GM12878 (cell line): ENCODE data around the gene KCNJ10. TPM values are rescaled to one million over a fixed set of nuclear protein-coding genes. Genes with fewer than 3 reads are reported as not detected.

Source experiments
- ATAC-seq: fragments of 200-7000 bp; cut with Tn5 transposase; 3 replicates; pipeline ENCODE4 v1.9.1; 2020; ENCODE audit warnings: mild to moderate bottlenecking, moderate library complexity
- BruUV-seq: library from RNA; stranded (reverse); fragments of 400-500 nt; replicated peaks from 2 replicates; lab custom pipeline; 2021; lab: Mats Ljungman, UMichigan
- CTCF ChIA-PET: fragments of 300-600 bp; sonication (Branson Sonifier 250); formaldehyde crosslinking; extraction: SDS; loops from one replicate; lab custom pipeline; 2021; ENCODE audit warnings: inconsistent platforms; lab: Yijun Ruan, JAX
- POLR2A ChIA-PET: fragments of 350-600 bp; formaldehyde crosslinking; extraction: SDS; loops from one replicate; lab custom pipeline; 2021; ENCODE audit warnings: inconsistent platforms; lab: Charles Lee
- RAD21 ChIA-PET: fragments of 300-600 bp; sonication (Branson Sonifier 250); formaldehyde crosslinking; loops from one replicate; lab custom pipeline; 2023; ENCODE audit warnings: antibody characterized with exemption; ENCODE audit not compliant: unreplicated experiment; lab: Charles Lee
- SMC1A ChIA-PET: fragments of 300-600 bp; sonication (Branson Sonifier 250); formaldehyde crosslinking; loops from one replicate; lab custom pipeline; 2023; ENCODE audit not compliant: unreplicated experiment, uncharacterized antibody; lab: Charles Lee
- DNase-seq: peaks from one replicate; pipeline ENCODE4 v3.0.0-alpha.2; 2011; ENCODE audit warnings: low read depth, low spot score
- FAIRE-seq: peaks from 3 replicates; lab custom pipeline; 2011; peaks lifted over from hg19 to GRCh38; lab: Jason Lieb, UNC
- H2AFZ ChIP-seq: 2 replicates; pipeline ENCODE4 v1.6.0; 2011; ENCODE audit warnings: low read depth, low read length, control low read depth; ENCODE audit not compliant: control insufficient read depth
- H3K27ac ChIP-seq: 2 replicates; pipeline ENCODE4 v1.5.1; 2011; ENCODE audit warnings: control low read depth; ENCODE audit not compliant: control insufficient read depth, insufficient read depth
- H3K27me3 ChIP-seq, 2 experiments: replicated peaks in 1 of 2; 2 replicates each; pipeline versions ENCODE4 v1.6.0 to v1.6.1; 2011; ENCODE audit warnings: low read length in 1 of 2; ENCODE audit not compliant: control insufficient read depth in 2 of 2, insufficient read depth in 2 of 2
- H3K36me3 ChIP-seq, 2 experiments: 2 replicates each; pipeline ENCODE4 v1.5.1; 2011; ENCODE audit warnings: low read length in 1 of 2; ENCODE audit not compliant: control insufficient read depth in 2 of 2, insufficient read depth in 2 of 2
- H3K4me1 ChIP-seq: 2 replicates; pipeline ENCODE4 v1.6.1; 2011; ENCODE audit warnings: mild to moderate bottlenecking, low read length, moderate library complexity, mixed read lengths; ENCODE audit not compliant: control insufficient read depth, insufficient read depth
- H3K4me2 ChIP-seq: 2 replicates; pipeline ENCODE4 v1.6.0; 2011; ENCODE audit warnings: control low read depth; ENCODE audit not compliant: control insufficient read depth, insufficient read depth
- H3K4me3 ChIP-seq: fragments of 200-600 bp; sonication (generic); 2 replicates; pipeline ENCODE4 v1.5.1; 2016
- H3K79me2 ChIP-seq: 2 replicates; pipeline ENCODE4 v1.6.0; 2011; ENCODE audit warnings: low read length; ENCODE audit not compliant: control insufficient read depth, insufficient read depth
- H3K9ac ChIP-seq: 2 replicates; pipeline ENCODE4 v1.8.0; 2011; ENCODE audit warnings: low read length, control low read depth, mixed read lengths; ENCODE audit not compliant: control insufficient read depth, insufficient read depth
- H3K9me3 ChIP-seq: replicated peaks from 3 replicates; pipeline ENCODE4 v1.5.1; 2011; ENCODE audit warnings: mild to moderate bottlenecking, low read length; ENCODE audit not compliant: control insufficient read depth, insufficient read depth
- H4K20me1 ChIP-seq: 2 replicates; pipeline ENCODE4 v1.6.0; 2011; ENCODE audit not compliant: control insufficient read depth, insufficient read depth
- ASH2L ChIP-seq: fragments of 300-600, 200-600 bp; sonication (generic); IDR thresholded peaks from 2 replicates; pipeline ENCODE4 v1.6.1; 2017; ENCODE audit warnings: low read depth, mild to moderate bottlenecking, borderline replicate concordance
- ATF7 ChIP-seq: fragments of 450-650 bp; IDR thresholded peaks from 2 replicates; pipeline ENCODE4 v1.6.1; 2016; ENCODE audit warnings: low read depth, mild to moderate bottlenecking
- BACH1 ChIP-seq: fragments of 450-650 bp; IDR thresholded peaks from 2 replicates; pipeline ENCODE4 v1.6.1; 2017; ENCODE audit warnings: mild to moderate bottlenecking, borderline replicate concordance
- BCL11A ChIP-seq: IDR thresholded peaks from 2 replicates; pipeline ENCODE4 v1.6.1; 2011; ENCODE audit warnings: low read depth, low read length
- CHD4 ChIP-seq: fragments of 200-600 bp; sonication (generic); IDR thresholded peaks from 2 replicates; pipeline ENCODE4 v1.6.1; 2016; ENCODE audit warnings: mild to moderate bottlenecking
- DPF2 ChIP-seq: fragments of 450-650 bp; IDR thresholded peaks from 2 replicates; pipeline ENCODE4 v1.6.1; 2017; ENCODE audit warnings: mild to moderate bottlenecking
- KLF5 ChIP-seq: fragments of 450-650 bp; IDR thresholded peaks from 2 replicates; pipeline ENCODE4 v1.6.1; 2014; ENCODE audit warnings: mild to moderate bottlenecking; ENCODE audit not compliant: partially characterized antibody
- MTA3 ChIP-seq: IDR thresholded peaks from 2 replicates; pipeline ENCODE4 v1.6.1; 2012; ENCODE audit warnings: low read length, inconsistent platforms, borderline replicate concordance
- NFYA ChIP-seq: IDR thresholded peaks from 2 replicates; pipeline ENCODE4 v1.6.1; 2011; ENCODE audit warnings: low read depth, mild to moderate bottlenecking, low read length, improper control_type of control experiment, borderline replicate concordance
- NFYB ChIP-seq: IDR thresholded peaks from 2 replicates; pipeline ENCODE4 v1.6.1; 2011; ENCODE audit warnings: low read depth, mild to moderate bottlenecking, low read length, improper control_type of control experiment, moderate library complexity; ENCODE audit not compliant: insufficient read depth
- PAX8 ChIP-seq: fragments of 450-650 bp; IDR thresholded peaks from 2 replicates; pipeline ENCODE4 v1.6.1; 2017; ENCODE audit warnings: mild to moderate bottlenecking, moderate library complexity
- PBX3 ChIP-seq: IDR thresholded peaks from 2 replicates; pipeline ENCODE4 v1.6.1; 2011; ENCODE audit warnings: mild to moderate bottlenecking, low read depth, low read length, moderate library complexity; ENCODE audit not compliant: insufficient replicate concordance
- RAD51 ChIP-seq: fragments of 450-650 bp; IDR thresholded peaks from 2 replicates; pipeline ENCODE4 v1.6.1; 2016; ENCODE audit warnings: moderate library complexity, mild to moderate bottlenecking, inconsistent platforms
- RB1 ChIP-seq: fragments of 450-650 bp; formaldehyde crosslinking; IDR thresholded peaks from 2 replicates; pipeline ENCODE4 v1.6.1; 2017; ENCODE audit warnings: mild to moderate bottlenecking, borderline replicate concordance
- RBBP5 ChIP-seq: fragments of 200-600 bp; sonication (generic); conservative IDR thresholded peaks from 2 replicates; pipeline ENCODE4 v1.6.1; 2016
- SPI1 ChIP-seq: IDR thresholded peaks from 2 replicates; pipeline ENCODE4 v1.6.1; 2011; ENCODE audit warnings: low read depth, mild to moderate bottlenecking, low read length, moderate library complexity, borderline replicate concordance; ENCODE audit not compliant: insufficient read depth
- ZNF274 ChIP-seq: IDR thresholded peaks from one replicate; pipeline ENCODE4 v1.8.0; 2011; ENCODE audit not compliant: insufficient read length, insufficient read depth
- ZNF384 ChIP-seq: IDR thresholded peaks from 2 replicates; pipeline ENCODE4 v1.6.1; 2012; ENCODE audit warnings: low read depth, mild to moderate bottlenecking, low read length, improper control_type of control experiment, borderline replicate concordance
- WGBS: methylation state at CpG from one replicate; pipeline ENCODE4 v1.1.6; 2016; ENCODE audit warnings: low lambda C conversion rate; ENCODE audit not compliant: insufficient replicate concordance, insufficient coverage; ENCODE audit errors: missing lambda C conversion rate; 5-methylcytosine and 5-hydroxymethylcytosine counted together
- in situ Hi-C: fragments of 300-500 bp; cut with MboI; formaldehyde crosslinking; loops from 9 replicates; pipeline ENCODE4 v1.14.3; 2018; ENCODE audit warnings: mixed read lengths
- intact Hi-C: fragments of 100-400 bp; cut with micrococcal nuclease; formaldehyde crosslinking; loops from one replicate; pipeline ENCODE4 v1.14.2; 2022; ENCODE audit not compliant: unreplicated experiment
- polyA plus RNA-seq, 11 experiments: library from polyadenylated mRNA; depleted of rRNA in 4 of 11; unstranded in 6 of 11; stranded (reverse) in 5 of 11; fragments of >200 nt; fragmentation: Nextera tagmentation in 4 of 11; fragmentation: Illumina TruSeq in 1 of 11; extraction: Ambion mirVana in 4 of 11; extraction: Trizol in 1 of 11; gene quantifications; 1 replicate in 1 of 11; 2 replicates in 10 of 11; pipeline versions ENCODE4 v1.2.1 to v1.2.3, GENCODE V29; 2011 to 2016; ENCODE audit warnings: inconsistent platforms in 2 of 11, missing spikeins in 2 of 11, low read depth in 1 of 11
- total RNA-seq, 4 experiments: library from RNA; depleted of rRNA in 3 of 4; stranded (reverse); fragments of >200 nt in 3 of 4; fragmentation: Illumina TruSeq in 1 of 4; extraction: Trizol in 1 of 4; gene quantifications; 2 replicates each; pipeline versions ENCODE4 v1.2.1 to v1.2.3, GENCODE V29; 2013 to 2021
- TF ChIP-seq, protein P1 (sequence below): IDR thresholded peaks from 2 replicates; pipeline ENCODE4 v1.6.1; 2011; ENCODE audit warnings: borderline replicate concordance, low read depth, mild to moderate bottlenecking, moderate library complexity, mixed read lengths, low read length; ENCODE audit not compliant: insufficient read depth; ENCODE audit errors: extremely low read length
- TF ChIP-seq, protein P2 (sequence below): fragments of 450-650 bp; formaldehyde crosslinking; IDR thresholded peaks from 2 replicates; pipeline ENCODE4 v1.4.0; 2020; ENCODE audit warnings: mild to moderate bottlenecking, moderate library complexity

The KCNJ10 gene
- total and polyA plus RNA-seq, 10 of the 15 experiments (the other 5 are each of a cell fraction or from before 2014, with no cell fraction given): 0.01 to 0.29 (median 0.09) TPM; not detected in 2

GRCh38 chr1:160004425-160004824, 65.5 kb downstream of the KCNJ10 start:
- Histone ChIP-seq H4K20me1 (no peaks in the 10 kb centered on the region), H3K79me2 (no peaks in the 10 kb centered on the region), H3K27ac (no peak overlapping the region), H3K4me1 (no peaks in the 10 kb centered on the region), H3K9ac (no peak overlapping the region), H3K4me2 (no peak overlapping the region), H3K36me3 (no peaks in the 10 kb centered on the region), H3K27me3 (no peaks in the 10 kb centered on the region; a peak in 1 of 4 replicates), H3K9me3 (no peaks in the 10 kb centered on the region), H3K4me3 (no peak overlapping the region), H2AFZ (no peak overlapping the region)
- ChIA-PET POLR2A (interaction anchor here (0.7 kb wide), 1 partner anchor 11 kb away, joined by 3 read pairs; no protein-coding TSS in a partner anchor), SMC1A (interaction anchor here (1.1 to 8.4 kb wide), 3 partner anchors 69 to 206 kb away, joined by 3 to 122 read pairs (median 4); no protein-coding TSS in a partner anchor), RAD21 (interaction anchor here (0.6 to 1.2 kb wide), 5 partner anchors 66 to 1490 kb away, joined by 3 to 5 read pairs (median 4); no protein-coding TSS in a partner anchor), CTCF (interaction anchor here (1.1 to 12.5 kb wide), 7 partner anchors 12 to 205 kb away, joined by 3 to 422 read pairs (median 52); partner anchors contain the start of genes FCRL6, KCNJ9 and TAGLN2)
- in situ Hi-C loops: no loop called here
- no peak for TF ChIP-seq CHD4
- TF ChIP-seq, protein P1, sequence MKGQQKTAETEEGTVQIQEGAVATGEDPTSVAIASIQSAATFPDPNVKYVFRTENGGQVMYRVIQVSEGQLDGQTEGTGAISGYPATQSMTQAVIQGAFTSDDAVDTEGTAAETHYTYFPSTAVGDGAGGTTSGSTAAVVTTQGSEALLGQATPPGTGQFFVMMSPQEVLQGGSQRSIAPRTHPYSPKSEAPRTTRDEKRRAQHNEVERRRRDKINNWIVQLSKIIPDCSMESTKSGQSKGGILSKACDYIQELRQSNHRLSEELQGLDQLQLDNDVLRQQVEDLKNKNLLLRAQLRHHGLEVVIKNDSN: no peak
- TF ChIP-seq MTA3: no peak
- TF ChIP-seq ZNF274: no peak
- TF ChIP-seq RAD51: no peak
- no peak for TF ChIP-seq NFYB
- TF ChIP-seq BACH1: no peak
- TF ChIP-seq BCL11A: no peak
- TF ChIP-seq, protein P2, sequence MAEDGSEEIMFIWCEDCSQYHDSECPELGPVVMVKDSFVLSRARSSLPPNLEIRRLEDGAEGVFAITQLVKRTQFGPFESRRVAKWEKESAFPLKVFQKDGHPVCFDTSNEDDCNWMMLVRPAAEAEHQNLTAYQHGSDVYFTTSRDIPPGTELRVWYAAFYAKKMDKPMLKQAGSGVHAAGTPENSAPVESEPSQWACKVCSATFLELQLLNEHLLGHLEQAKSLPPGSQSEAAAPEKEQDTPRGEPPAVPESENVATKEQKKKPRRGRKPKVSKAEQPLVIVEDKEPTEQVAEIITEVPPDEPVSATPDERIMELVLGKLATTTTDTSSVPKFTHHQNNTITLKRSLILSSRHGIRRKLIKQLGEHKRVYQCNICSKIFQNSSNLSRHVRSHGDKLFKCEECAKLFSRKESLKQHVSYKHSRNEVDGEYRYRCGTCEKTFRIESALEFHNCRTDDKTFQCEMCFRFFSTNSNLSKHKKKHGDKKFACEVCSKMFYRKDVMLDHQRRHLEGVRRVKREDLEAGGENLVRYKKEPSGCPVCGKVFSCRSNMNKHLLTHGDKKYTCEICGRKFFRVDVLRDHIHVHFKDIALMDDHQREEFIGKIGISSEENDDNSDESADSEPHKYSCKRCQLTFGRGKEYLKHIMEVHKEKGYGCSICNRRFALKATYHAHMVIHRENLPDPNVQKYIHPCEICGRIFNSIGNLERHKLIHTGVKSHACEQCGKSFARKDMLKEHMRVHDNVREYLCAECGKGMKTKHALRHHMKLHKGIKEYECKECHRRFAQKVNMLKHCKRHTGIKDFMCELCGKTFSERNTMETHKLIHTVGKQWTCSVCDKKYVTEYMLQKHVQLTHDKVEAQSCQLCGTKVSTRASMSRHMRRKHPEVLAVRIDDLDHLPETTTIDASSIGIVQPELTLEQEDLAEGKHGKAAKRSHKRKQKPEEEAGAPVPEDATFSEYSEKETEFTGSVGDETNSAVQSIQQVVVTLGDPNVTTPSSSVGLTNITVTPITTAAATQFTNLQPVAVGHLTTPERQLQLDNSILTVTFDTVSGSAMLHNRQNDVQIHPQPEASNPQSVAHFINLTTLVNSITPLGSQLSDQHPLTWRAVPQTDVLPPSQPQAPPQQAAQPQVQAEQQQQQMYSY (CRISPR knock-in tag): no peak
- no peak for TF ChIP-seq KLF5
- no peak for TF ChIP-seq DPF2
- no peak for TF ChIP-seq PBX3
- no peak for TF ChIP-seq PAX8
- TF ChIP-seq ASH2L: no peak
- TF ChIP-seq NFYA: no peak
- no peak for TF ChIP-seq ATF7
- no peak for TF ChIP-seq RBBP5
- TF ChIP-seq SPI1: no peak
- TF ChIP-seq ZNF384: no peak
- TF ChIP-seq RB1: no peak
- no peak for FAIRE-seq
- WGBS: 46% methylated on average over 2 of the region's 2 CpGs
- BruUV-seq: no TSS peak
- intact Hi-C loops: no loop called here
- no peak for DNase-seq
- ATAC-seq: no peak
